CD1c-positive myeloid dendritic cell (primary cell): ENCODE data around the gene EVA1A.

Experiments used
- DNase-seq: peaks from one replicate; pipeline ENCODE4 v3.0.0-alpha.2; 2016; ENCODE audit errors: extremely low spot score

The EVA1A gene

GRCh38 chr2:75560768-75561565 lies at the start of gene EVA1A:
EVA1A (minus strand) TSS chr2:75560939; CDS start chr2:75518140, 42,799 bp downstream.
- no peak for DNase-seq

- no peak for DNase-seq
These were observed 49.3 kb upstream of the EVA1A start for GRCh38 chr2:75609937-75610508.

- DNase-seq: no peak
These were observed 48.6 kb upstream of the EVA1A start for GRCh38 chr2:75609334-75609689.

- DNase-seq: peak; percentile 31
These were observed 48.1 kb upstream of the EVA1A start for GRCh38 chr2:75608684-75609333.

GRCh38 chr2:75607988-75608683 lies 47.4 kb upstream of the EVA1A start:
- DNase-seq: no peak

GRCh38 chr2:75607400-75607798 lies 46.7 kb upstream of the EVA1A start:
- DNase-seq: no peak

- no peak for DNase-seq
These were observed 46.1 kb upstream of the EVA1A start for GRCh38 chr2:75606761-75607399.

- no peak for DNase-seq
These were observed 45.2 kb upstream of the EVA1A start for GRCh38 chr2:75605770-75606529.

- no peak for DNase-seq
These were observed 43.7 kb upstream of the EVA1A start for GRCh38 chr2:75604484-75604883.

GRCh38 chr2:75603477-75603876 lies 42.7 kb upstream of the EVA1A start:
- no peak for DNase-seq

- no peak for DNase-seq
These were observed 42.1 kb upstream of the EVA1A start for GRCh38 chr2:75602724-75603342.

- no peak for DNase-seq
These were observed 39.8 kb upstream of the EVA1A start for GRCh38 chr2:75600461-75601011.

GRCh38 chr2:75598589-75599155 lies 37.9 kb upstream of the EVA1A start:
- DNase-seq: no peak

- DNase-seq: no peak
These were observed 37.2 kb upstream of the EVA1A start for GRCh38 chr2:75597949-75598348.

GRCh38 chr2:75596784-75597183 lies 36.0 kb upstream of the EVA1A start:
- no peak for DNase-seq

GRCh38 chr2:75595541-75596395 lies 35.0 kb upstream of the EVA1A start:
- no peak for DNase-seq

GRCh38 chr2:75594596-75594995 lies 33.9 kb upstream of the EVA1A start:
- no peak for DNase-seq

GRCh38 chr2:75592888-75593287 lies 32.1 kb upstream of the EVA1A start:
- no peak for DNase-seq

GRCh38 chr2:75592030-75592429 lies 31.3 kb upstream of the EVA1A start:
- DNase-seq: no peak
